K562 (cell line): ENCODE measurements around the gene ZNF138. TPM values are rescaled to one million over a fixed set of nuclear protein-coding genes. Genes with fewer than 3 reads are reported as not detected.

Source experiments
- ATAC-seq: fragments of 200-7000 bp; cut with Tn5 transposase; 3 replicates; pipeline ENCODE4 v1.9.1; 2020; ENCODE audit warnings: moderate library complexity
- BruUV-seq: library from RNA; stranded (reverse); fragments of 400-500 nt; replicated peaks from 2 replicates; lab custom pipeline; 2021; lab: Mats Ljungman, UMichigan
- CTCF ChIA-PET: fragments of 300-600 bp; formaldehyde crosslinking; extraction: SDS; loops from one replicate; lab custom pipeline; 2021; ENCODE audit warnings: low intra/inter-chr PET ratio; lab: Yijun Ruan, JAX
- POLR2A ChIA-PET: fragments of 300-600, 350-650 bp; sonication (Branson Sonifier 250); formaldehyde crosslinking; extraction: SDS; loops from one replicate; lab custom pipeline; 2021; ENCODE audit warnings: antibody characterized with exemption, inconsistent platforms; lab: Yijun Ruan, JAX
- DNase-seq, 4 experiments: peaks; one replicate each; pipeline versions ENCODE4 v3.0.0 to v3.0.0-alpha.2; 2011 to 2018; ENCODE audit warnings: low spot score in 3 of 4, mixed read lengths in 3 of 4; ENCODE audit errors: extremely low read depth in 1 of 4
- FAIRE-seq: peaks from 2 replicates; lab custom pipeline; 2011; peaks lifted over from hg19 to GRCh38; lab: Jason Lieb, UNC
- H2AFZ ChIP-seq: 2 replicates; pipeline ENCODE4 v1.6.0; 2011; ENCODE audit warnings: low read depth, low read length, control low read depth, inconsistent platforms
- H3K27ac ChIP-seq: fragments of 200-600 bp; 3 replicates; pipeline ENCODE4 v1.8.0; 2011; ENCODE audit warnings: low read depth, mild to moderate bottlenecking, control low read depth, inconsistent platforms, low read length, moderate library complexity, mixed read lengths; ENCODE audit errors: extremely low read depth
- H3K27me3 ChIP-seq, 2 experiments: fragments of 300-600 bp in 1 of 2; 2 replicates in 1 of 2; 3 replicates in 1 of 2; pipeline versions ENCODE4 v1.6.0 to v1.8.0; 2011; ENCODE audit warnings: inconsistent platforms in 2 of 2, low read length in 2 of 2, mild to moderate bottlenecking in 1 of 2, mixed read lengths in 1 of 2, moderate library complexity in 1 of 2; ENCODE audit not compliant: control insufficient read depth in 2 of 2, insufficient read depth in 2 of 2
- H3K36me3 ChIP-seq: fragments of 300-600 bp; 3 replicates; pipeline ENCODE4 v1.8.0; 2011; ENCODE audit warnings: mild to moderate bottlenecking, low read length, inconsistent platforms; ENCODE audit not compliant: control insufficient read depth, insufficient read depth
- H3K4me1 ChIP-seq, 2 experiments: fragments of 200-600 bp in 1 of 2; replicated peaks in 1 of 2; 2 replicates in 1 of 2; 3 replicates in 1 of 2; pipeline versions ENCODE4 v1.5.1 to v1.8.0; 2011; ENCODE audit warnings: inconsistent platforms in 2 of 2, low read length in 2 of 2, mild to moderate bottlenecking in 1 of 2, mixed read lengths in 1 of 2, moderate library complexity in 1 of 2; ENCODE audit not compliant: control insufficient read depth in 2 of 2, insufficient read depth in 2 of 2
- H3K4me2 ChIP-seq: 2 replicates; pipeline ENCODE4 v1.6.1; 2011; ENCODE audit warnings: low read length, control low read depth, inconsistent platforms, mixed read lengths; ENCODE audit not compliant: insufficient read depth
- H3K4me3 ChIP-seq: fragments of 200-600 bp; sonication (generic), shearing (Covaris generic); 2 replicates; pipeline ENCODE4 v1.5.1; 2016; ENCODE audit warnings: control low read depth, inconsistent platforms
- H3K79me2 ChIP-seq: fragments of 200-600 bp; 3 replicates; pipeline ENCODE4 v1.8.0; 2011; ENCODE audit warnings: low read length, inconsistent platforms; ENCODE audit not compliant: control insufficient read depth, insufficient read depth
- H3K9ac ChIP-seq, 2 experiments: 2 replicates each; pipeline versions ENCODE4 v1.6.0 to v1.6.1; 2011; ENCODE audit warnings: low read depth in 2 of 2, low read length in 2 of 2, control low read depth in 1 of 2, inconsistent platforms in 1 of 2, mild to moderate bottlenecking in 1 of 2, mixed read lengths in 1 of 2; ENCODE audit not compliant: insufficient read depth in 1 of 2
- H3K9me1 ChIP-seq: one replicate; pipeline ENCODE4 v1.6.0; 2011; ENCODE audit warnings: inconsistent platforms, mild to moderate bottlenecking, low read length, moderate library complexity; ENCODE audit not compliant: control insufficient read depth, insufficient read depth
- H3K9me3 ChIP-seq: replicated peaks from 2 replicates; pipeline ENCODE4 v1.5.1; 2011; ENCODE audit warnings: low read depth, low read length, inconsistent platforms; ENCODE audit not compliant: control insufficient read depth, insufficient read depth
- H4K20me1 ChIP-seq: replicated peaks from 2 replicates; pipeline ENCODE4 v1.6.1; 2011; ENCODE audit warnings: low read length, inconsistent platforms, mixed read lengths; ENCODE audit not compliant: control insufficient read depth, insufficient read depth
- ARID1B ChIP-seq: fragments of 450-650 bp; IDR thresholded peaks from 2 replicates; pipeline ENCODE4 v1.6.1; 2016; ENCODE audit warnings: antibody characterized with exemption, mild to moderate bottlenecking, inconsistent platforms
- CBFA2T3 ChIP-seq: fragments of 450-650 bp; IDR thresholded peaks from 2 replicates; pipeline ENCODE4 v1.6.1; 2017
- DPF2 ChIP-seq: fragments of 450-650 bp; IDR thresholded peaks from 2 replicates; pipeline ENCODE4 v1.6.1; 2016
- FOSL1 ChIP-seq: fragments of 200-800 bp; sonication (Bioruptor generic); conservative IDR thresholded peaks from 2 replicates; pipeline ENCODE4 v1.6.1; 2016; ENCODE audit warnings: missing genetic modification characterization, missing compliant biosample characterization
- NFE2 ChIP-seq: IDR thresholded peaks from 2 replicates; pipeline ENCODE4 v1.6.1; 2014; ENCODE audit warnings: antibody characterized with exemption, low read depth
- POLR2A ChIP-seq: fragments of 450-650 bp; conservative IDR thresholded peaks from 2 replicates; pipeline ENCODE4 v1.6.1; 2016
- POLR2G ChIP-seq: fragments of 200-400 bp; formaldehyde crosslinking; IDR thresholded peaks from 2 replicates; pipeline ENCODE4 v1.6.1; 2017; ENCODE audit warnings: low read depth, mild to moderate bottlenecking, antibody characterized with exemption, low read length, moderate library complexity
- RBM34 ChIP-seq: fragments of 200-400 bp; formaldehyde crosslinking; IDR thresholded peaks from 2 replicates; pipeline ENCODE4 v1.6.1; 2018; ENCODE audit warnings: low read length, borderline replicate concordance; ENCODE audit not compliant: insufficient read depth
- SMARCA4 ChIP-seq: fragments of 450-650 bp; IDR thresholded peaks from 2 replicates; pipeline ENCODE4 v1.6.1; 2016
- SPI1 ChIP-seq: IDR thresholded peaks from 2 replicates; pipeline ENCODE4 v1.6.1; 2011; ENCODE audit warnings: low read depth, low read length, control low read depth, borderline replicate concordance
- STAT5A ChIP-seq: IDR thresholded peaks from 2 replicates; pipeline ENCODE4 v1.6.1; 2012; ENCODE audit warnings: low read length, inconsistent platforms, borderline replicate concordance
- TCF3 ChIP-seq: sonication (generic); formaldehyde crosslinking; IDR thresholded peaks from 2 replicates; pipeline ENCODE4 v1.4.0; 2020; ENCODE audit warnings: mild to moderate bottlenecking, missing genetic modification reagents
- TEAD4 ChIP-seq, 2 experiments: sonication (generic) in 1 of 2; formaldehyde crosslinking in 1 of 2; IDR thresholded peaks; 2 replicates each; pipeline versions ENCODE4 v1.6.1 to v1.8.0; 2012 to 2022; ENCODE audit warnings: borderline replicate concordance in 1 of 2, inconsistent platforms in 1 of 2, low read length in 1 of 2, mild to moderate bottlenecking in 1 of 2, missing genetic modification reagents in 1 of 2
- TFAM ChIP-seq: fragments of 250-450 bp; sonication (Bioruptor Pico); conservative IDR thresholded peaks from 2 replicates; pipeline ENCODE4 v1.5.0; 2021; ENCODE audit warnings: mild to moderate bottlenecking, moderate library complexity
- TFE3 ChIP-seq: fragments of 450-650 bp; formaldehyde crosslinking; IDR thresholded peaks from 2 replicates; pipeline ENCODE4 v1.4.0; 2020; ENCODE audit warnings: mild to moderate bottlenecking, mixed read lengths
- TRIM24 ChIP-seq, 2 experiments: fragments of 450-650 bp; IDR thresholded peaks; 2 replicates each; pipeline ENCODE4 v1.6.1; 2016
- ZBTB8A ChIP-seq: fragments of 450-650 bp; IDR thresholded peaks from 2 replicates; pipeline ENCODE4 v1.6.1; 2018; ENCODE audit warnings: mild to moderate bottlenecking, moderate library complexity; ENCODE audit not compliant: partially characterized antibody
- ZC3H11A ChIP-seq: IDR thresholded peaks from 2 replicates; pipeline ENCODE4 v1.6.1; 2012; ENCODE audit warnings: low read depth, low read length, improper control_type of control experiment
- WGBS: fragments of 100-300 bp; shearing (Covaris generic); methylation state at CpG from one replicate; pipeline ENCODE4 v1.1.6; 2016; ENCODE audit warnings: low coverage, mixed read lengths; ENCODE audit not compliant: insufficient coverage; ENCODE audit errors: missing lambda C conversion rate; 5-methylcytosine and 5-hydroxymethylcytosine counted together
- in situ Hi-C: fragments of 300-500 bp; cut with MboI; formaldehyde crosslinking; loops from 4 replicates; pipeline ENCODE4 v1.15.0; 2018; ENCODE audit warnings: inconsistent platforms, mixed read lengths
- intact Hi-C: fragments of 100-400 bp; cut with micrococcal nuclease; formaldehyde crosslinking; loops from 2 replicates; pipeline ENCODE4 v1.14.2; 2022
- polyA plus RNA-seq, 8 experiments: library from polyadenylated mRNA; depleted of rRNA in 4 of 8; stranded (reverse) in 5 of 8; unstranded in 3 of 8; fragments of >200 nt; fragmentation: Nextera tagmentation in 2 of 8; fragmentation: Illumina TruSeq in 1 of 8; extraction: Ambion mirVana in 2 of 8; extraction: Trizol in 1 of 8; gene quantifications; 2 replicates each; pipeline versions ENCODE4 v1.2.1 to v1.2.3, GENCODE V29; 2011 to 2014; ENCODE audit warnings: inconsistent platforms in 1 of 8, missing spikeins in 1 of 8
- total RNA-seq, 7 experiments: library from RNA; depleted of rRNA in 6 of 7; stranded (reverse); fragments of >200 nt in 6 of 7; fragmentation: Illumina TruSeq in 2 of 7; extraction: Trizol in 2 of 7; gene quantifications; 2 replicates each; pipeline versions ENCODE4 v1.2.1 to v1.2.3, GENCODE V29; 2011 to 2021; ENCODE audit warnings: low replicate concordance in 1 of 7
- TF ChIP-seq, protein P1 (sequence below): fragments of 450-650 bp; IDR thresholded peaks from 2 replicates; pipeline ENCODE4 v1.6.1; 2016; ENCODE audit warnings: antibody characterized with exemption
- TF ChIP-seq, protein P2 (sequence below): sonication (generic); IDR thresholded peaks from 2 replicates; pipeline ENCODE4 v1.6.1; 2016

ZNF138 gene
- total and polyA plus RNA-seq, 9 of the 15 experiments (the other 6 are each of a cell fraction or from before 2014, with no cell fraction given), result 14.6 to 34.9 (median 22.6) TPM

DNA sequence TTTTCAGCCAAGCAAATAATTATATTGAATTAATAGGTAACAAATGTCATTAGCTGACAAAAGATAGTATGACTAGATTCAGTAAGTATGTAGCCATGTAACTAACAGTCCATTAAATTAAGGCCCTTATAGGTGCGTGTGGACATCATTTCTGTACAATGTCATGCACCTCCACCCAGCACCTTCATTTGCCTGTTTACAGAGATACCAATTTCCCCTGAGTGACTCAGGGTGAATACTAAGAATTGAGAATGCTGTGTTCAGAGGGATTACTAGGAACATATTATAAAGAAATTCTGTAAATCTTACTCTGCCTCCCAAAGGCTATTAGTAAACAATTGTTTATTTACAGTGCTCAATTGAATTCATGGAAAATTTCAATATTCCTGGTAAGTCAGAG lies 60.7 kb downstream of the ZNF138 start:
- no peaks in the 10 kb centered on the region for H4K20me1 ChIP-seq
- 17% methylated on average over 1 of the region's 1 CpG for WGBS
- H3K27me3 ChIP-seq, result no peaks in the 10 kb centered on the region
- TF ChIP-seq NFE2, result peak; percentile 5; the same call in 1 of the 2 replicates
- TF ChIP-seq TEAD4 (IDR thresholded peaks at IDR 0.05; ENCODE audit: low read length), result peak; percentile 24; the same call in 1 of the 2 replicates
- no peak for TF ChIP-seq TEAD4 (CRISPR knock-in tag; IDR thresholded peaks at IDR 0.05; ENCODE audit: borderline replicate concordance)
- TF ChIP-seq POLR2A, result no peak
- no peak for TF ChIP-seq RBM34
- no peak for TF ChIP-seq TFE3 (CRISPR knock-in tag)
- no peak for TF ChIP-seq ZBTB8A
- peak; percentile 62; the same call in 1 of the 2 replicates for TF ChIP-seq ARID1B
- TF ChIP-seq, protein P1, sequence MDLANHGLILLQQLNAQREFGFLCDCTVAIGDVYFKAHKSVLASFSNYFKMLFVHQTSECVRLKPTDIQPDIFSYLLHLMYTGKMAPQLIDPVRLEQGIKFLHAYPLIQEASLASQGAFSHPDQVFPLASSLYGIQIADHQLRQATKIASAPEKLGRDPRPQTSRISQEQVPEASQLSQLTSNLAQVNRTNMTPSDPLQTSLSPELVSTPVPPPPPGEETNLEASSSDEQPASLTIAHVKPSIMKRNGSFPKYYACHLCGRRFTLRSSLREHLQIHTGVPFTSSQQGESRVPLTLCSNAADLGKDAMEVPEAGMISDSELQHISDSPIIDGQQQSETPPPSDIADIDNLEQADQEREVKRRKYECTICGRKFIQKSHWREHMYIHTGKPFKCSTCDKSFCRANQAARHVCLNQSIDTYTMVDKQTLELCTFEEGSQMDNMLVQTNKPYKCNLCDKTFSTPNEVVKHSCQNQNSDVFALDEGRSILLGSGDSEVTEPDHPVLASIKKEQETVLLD, result no peak
- TF ChIP-seq, protein P2, sequence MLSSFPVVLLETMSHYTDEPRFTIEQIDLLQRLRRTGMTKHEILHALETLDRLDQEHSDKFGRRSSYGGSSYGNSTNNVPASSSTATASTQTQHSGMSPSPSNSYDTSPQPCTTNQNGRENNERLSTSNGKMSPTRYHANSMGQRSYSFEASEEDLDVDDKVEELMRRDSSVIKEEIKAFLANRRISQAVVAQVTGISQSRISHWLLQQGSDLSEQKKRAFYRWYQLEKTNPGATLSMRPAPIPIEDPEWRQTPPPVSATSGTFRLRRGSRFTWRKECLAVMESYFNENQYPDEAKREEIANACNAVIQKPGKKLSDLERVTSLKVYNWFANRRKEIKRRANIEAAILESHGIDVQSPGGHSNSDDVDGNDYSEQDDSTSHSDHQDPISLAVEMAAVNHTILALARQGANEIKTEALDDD, result no peak
- TF ChIP-seq STAT5A, result peak; percentile 60
- no peak for TF ChIP-seq TFAM (CRISPR knock-in tag)
- TF ChIP-seq ZC3H11A, result no peak
- 0 out of 2 replicates have a peak, but pooled peaks have one; percentile 17 for TF ChIP-seq DPF2
- peak; percentile 27; the same call in 1 of the 2 replicates for TF ChIP-seq FOSL1 (tag)
- TF ChIP-seq TCF3 (CRISPR knock-in tag), result peak; percentile 40; the same call in 1 of the 2 replicates
- TF ChIP-seq SPI1, result no peak
- peak; percentile 56 for TF ChIP-seq CBFA2T3
- TF ChIP-seq TRIM24 (IDR thresholded peaks at IDR 0.05), result peak in 1 of 2 experiments; percentile 17; a peak in 1 of 4 replicates
- peak; percentile 31; the same call in 1 of the 2 replicates for TF ChIP-seq SMARCA4
- no peak for TF ChIP-seq POLR2G
- ChIA-PET CTCF (no interaction called here), POLR2A (no interaction called here)
- peaks cover 2% of the 10 kb centered on the region; the same call in 1 of the 2 replicates for H3K9me3 ChIP-seq
- no peak overlapping the region for H3K27ac ChIP-seq
- ATAC-seq (peak; percentile 77), FAIRE-seq (no peak), DNase-seq (peak in 1 of 4 experiments; percentile 49)
- H3K9me1 ChIP-seq, result no peaks in the 10 kb centered on the region
- no TSS peak for BruUV-seq
- no peak overlapping the region for H3K4me2 ChIP-seq
- no peaks in the 10 kb centered on the region for H3K79me2 ChIP-seq
- H3K9ac ChIP-seq, result no peak overlapping the region
- no peak overlapping the region for H2AFZ ChIP-seq
- intact Hi-C loops, result no loop called here
- in situ Hi-C loops, result no loop called here
- peaks cover 3% of the 10 kb centered on the region in 2 experiments; a peak in 3 of 5 replicates for H3K4me1 ChIP-seq
- H3K4me3 ChIP-seq, result no peak overlapping the region
- H3K36me3 ChIP-seq, result no peaks in the 10 kb centered on the region
